OCI-LY1 (cell line): Measurements from ENCODE around the gene SSUH2.

Experiments used
- EZH2 ChIP-seq: fragments of 200-600 bp; sonication (generic), shearing (Covaris generic); IDR thresholded peaks from 2 replicates; pipeline ENCODE4 v1.8.0; 2017; ENCODE audit warnings: borderline replicate concordance, mixed run types, mild to moderate bottlenecking, antibody characterized with exemption, low read length, moderate library complexity, mixed read lengths
- TF ChIP-seq, protein P1 (sequence below): fragments of 200-600 bp; sonication (generic), shearing (Covaris generic); IDR thresholded peaks from 2 replicates; pipeline ENCODE4 v1.5.1; 2017; ENCODE audit warnings: mild to moderate bottlenecking, antibody characterized with exemption, low read length, moderate library complexity, mixed read lengths

DNA sequence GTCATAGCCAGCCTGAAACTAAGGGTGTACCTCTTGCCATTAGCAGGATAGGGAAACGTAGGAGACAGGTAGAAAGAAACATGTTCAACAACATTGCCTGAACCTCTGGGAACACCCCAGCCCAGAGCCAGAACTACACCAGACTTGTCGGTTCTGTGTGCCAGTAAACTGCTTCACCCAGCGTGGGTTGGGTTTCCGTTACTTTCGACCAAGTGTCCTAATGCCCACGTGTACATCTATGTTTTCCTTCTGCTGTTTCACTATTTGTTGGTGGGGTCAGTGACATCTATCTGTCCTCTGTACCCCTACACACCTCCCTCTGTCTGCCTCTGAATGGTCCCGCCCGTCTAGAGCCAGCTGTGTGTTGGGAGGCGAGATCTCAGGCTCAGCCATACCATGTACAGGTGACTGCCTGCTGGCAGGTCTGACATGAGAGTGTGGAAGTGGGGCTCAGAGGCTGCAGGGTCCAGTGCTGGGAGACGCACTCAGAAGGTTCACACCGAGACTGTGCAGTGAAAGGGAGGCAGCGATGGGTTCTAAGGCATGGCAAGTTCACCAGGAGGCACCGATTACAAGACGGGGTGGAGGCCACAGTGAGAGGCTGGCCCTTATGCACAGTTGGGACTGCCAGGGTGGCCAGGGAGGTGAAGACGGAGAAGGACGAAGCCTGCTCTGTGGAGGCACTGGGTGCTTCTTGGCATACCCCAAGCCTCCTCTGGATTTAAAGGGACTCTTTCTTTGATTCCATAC, 36.4 kb downstream of the SSUH2 start:
- TF ChIP-seq, protein P1, sequence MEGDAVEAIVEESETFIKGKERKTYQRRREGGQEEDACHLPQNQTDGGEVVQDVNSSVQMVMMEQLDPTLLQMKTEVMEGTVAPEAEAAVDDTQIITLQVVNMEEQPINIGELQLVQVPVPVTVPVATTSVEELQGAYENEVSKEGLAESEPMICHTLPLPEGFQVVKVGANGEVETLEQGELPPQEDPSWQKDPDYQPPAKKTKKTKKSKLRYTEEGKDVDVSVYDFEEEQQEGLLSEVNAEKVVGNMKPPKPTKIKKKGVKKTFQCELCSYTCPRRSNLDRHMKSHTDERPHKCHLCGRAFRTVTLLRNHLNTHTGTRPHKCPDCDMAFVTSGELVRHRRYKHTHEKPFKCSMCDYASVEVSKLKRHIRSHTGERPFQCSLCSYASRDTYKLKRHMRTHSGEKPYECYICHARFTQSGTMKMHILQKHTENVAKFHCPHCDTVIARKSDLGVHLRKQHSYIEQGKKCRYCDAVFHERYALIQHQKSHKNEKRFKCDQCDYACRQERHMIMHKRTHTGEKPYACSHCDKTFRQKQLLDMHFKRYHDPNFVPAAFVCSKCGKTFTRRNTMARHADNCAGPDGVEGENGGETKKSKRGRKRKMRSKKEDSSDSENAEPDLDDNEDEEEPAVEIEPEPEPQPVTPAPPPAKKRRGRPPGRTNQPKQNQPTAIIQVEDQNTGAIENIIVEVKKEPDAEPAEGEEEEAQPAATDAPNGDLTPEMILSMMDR: no peak
- no peak for TF ChIP-seq EZH2
